Stimulated activated CD4-positive, alpha-beta T cell treated with anti-CD3 and anti-CD28 coated beads, Interleukin-1b, Interleukin-23, amount 100 ng/mL, for 24 hours (primary cell): ENCODE measurements around the gene P2RY14.
A peak's percentile ranks its signal among the peaks of the same experiment; 100 is the strongest.

Source experiments
- DNase-seq, 4 experiments: peaks; one replicate each; pipeline ENCODE4 v3.0.0-alpha.2; 2020; ENCODE audit warnings: low read depth in 4 of 4, low spot score in 1 of 4

P2RY14 gene

GRCh38 chr3:151216641-151217607 lies 61.4 kb downstream of the P2RY14 start:
- DNase-seq = no peak

GRCh38 chr3:151214459-151214858 lies 63.9 kb downstream of the P2RY14 start:
- DNase-seq = no peak

- no peak for DNase-seq
These were observed 64.5 kb downstream of the P2RY14 start for GRCh38 chr3:151213881-151214280.

- no peak for DNase-seq
These were observed 65.2 kb downstream of the P2RY14 start for GRCh38 chr3:151213151-151213550.

DNA sequence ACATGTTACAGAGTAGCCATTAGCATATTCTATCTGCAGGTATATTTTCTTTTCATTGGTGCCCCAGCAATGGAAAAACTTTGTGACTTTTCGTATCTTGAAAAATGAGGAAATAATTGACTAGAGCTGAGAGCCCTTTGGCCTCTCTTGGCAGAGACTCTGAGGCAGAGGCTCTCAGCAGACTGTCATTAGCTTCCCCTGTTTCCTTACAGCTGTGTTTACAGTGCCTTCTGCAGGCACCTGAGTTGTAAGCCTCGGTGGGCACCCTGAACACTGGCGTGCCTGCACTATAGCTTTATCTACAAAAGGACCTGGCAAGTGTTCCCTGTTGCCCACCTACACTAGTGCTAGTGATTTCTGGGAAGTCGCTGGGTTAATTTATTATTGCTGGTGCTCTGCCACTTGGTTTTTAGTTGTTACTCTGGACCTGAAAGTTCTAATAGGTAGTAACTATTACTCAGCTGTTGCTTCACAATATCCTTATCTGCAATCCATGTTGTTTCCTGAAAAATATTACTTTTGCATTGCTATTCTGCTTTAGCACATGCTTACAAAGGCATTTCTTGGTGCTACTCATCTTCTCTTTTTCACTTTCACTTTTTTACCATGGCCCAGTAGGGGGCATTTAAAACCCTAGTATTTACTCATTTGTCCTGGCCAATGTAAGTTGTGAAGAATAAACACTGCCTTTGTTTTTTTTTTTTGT lies 67.5 kb downstream of the P2RY14 start:
- DNase-seq = no peak

- DNase-seq = no peak
These were observed 68.7 kb downstream of the P2RY14 start for GRCh38 chr3:151209654-151210053.

DNA sequence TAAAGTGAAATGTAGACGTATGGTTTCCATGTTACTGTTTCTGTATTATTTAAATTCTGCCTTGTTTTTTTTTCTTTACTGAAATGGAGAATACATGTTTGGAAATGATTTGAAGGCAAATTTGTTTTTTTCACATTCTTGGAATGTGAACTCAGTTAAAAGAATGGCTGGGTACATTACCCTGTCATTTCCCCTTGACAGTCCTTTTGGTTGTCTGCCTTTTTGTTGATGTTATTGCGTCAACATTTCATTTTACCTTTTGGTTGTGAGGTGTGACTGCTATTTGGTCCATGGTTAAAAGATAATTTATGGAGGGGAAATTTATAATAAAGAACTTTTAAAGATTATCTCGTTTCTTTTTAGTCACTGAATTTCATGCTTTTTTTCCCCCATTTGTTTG lies 72.1 kb downstream of the P2RY14 start:
- DNase-seq = no peak

GRCh38 chr3:151205482-151205881 lies 72.9 kb downstream of the P2RY14 start:
- DNase-seq = no peak

GRCh38 chr3:151204530-151205402 lies 73.6 kb downstream of the P2RY14 start:
- DNase-seq = no peak

DNA sequence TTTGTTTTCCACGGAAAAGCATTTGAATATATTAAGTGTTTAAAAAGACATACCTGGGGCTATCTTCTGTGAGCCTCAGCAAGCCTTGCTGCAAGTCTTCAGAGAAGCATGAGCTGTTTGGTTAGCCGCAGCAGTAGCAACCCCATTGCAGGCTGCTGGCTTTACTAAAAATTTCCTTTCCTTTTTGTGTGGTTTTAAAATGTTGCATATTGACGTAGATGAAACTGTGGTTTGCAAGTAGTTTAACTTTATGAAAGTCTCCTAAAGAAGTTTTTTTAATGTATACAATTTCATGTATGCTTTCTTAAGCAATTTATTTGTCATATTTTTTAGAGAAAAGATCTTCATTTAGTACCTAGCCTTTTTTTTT lies 75.3 kb downstream of the P2RY14 start, which contains the start of gene GPR171:
Gene GPR171 (minus strand): TSS at position 166 of the 370 bp plus-strand sequence. CDS start 3,830 bp downstream, outside the sequence.
- DNase-seq = peak in 2 of 4 experiments; percentile 24 to 41

GRCh38 chr3:151201051-151201730 lies 77.2 kb downstream of the P2RY14 start:
- DNase-seq = no peak

- no peak for DNase-seq
These were observed 77.8 kb downstream of the P2RY14 start for GRCh38 chr3:151200586-151200985.

- no peak for DNase-seq
These were observed 78.5 kb downstream of the P2RY14 start for GRCh38 chr3:151199554-151200438.

DNA sequence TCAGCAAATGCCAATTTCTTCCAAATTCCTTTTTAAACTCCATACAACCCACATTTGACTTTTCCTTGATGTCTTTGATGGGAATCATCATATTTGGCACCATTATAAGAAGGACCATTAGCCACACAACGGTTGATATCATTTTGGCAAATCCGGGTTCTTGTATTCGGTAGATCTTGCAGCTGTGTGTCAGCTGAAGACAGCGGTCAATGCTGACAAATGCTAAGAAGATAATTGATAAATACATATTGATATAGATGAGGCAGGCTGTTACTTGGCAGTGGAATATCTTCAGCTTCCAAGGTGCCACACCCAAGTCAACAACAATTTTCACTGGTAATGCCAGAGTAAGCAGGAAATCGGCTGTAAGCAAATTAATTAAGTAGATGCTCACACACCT lies 79.5 kb downstream of the P2RY14 start:
- no peak for DNase-seq

DNA sequence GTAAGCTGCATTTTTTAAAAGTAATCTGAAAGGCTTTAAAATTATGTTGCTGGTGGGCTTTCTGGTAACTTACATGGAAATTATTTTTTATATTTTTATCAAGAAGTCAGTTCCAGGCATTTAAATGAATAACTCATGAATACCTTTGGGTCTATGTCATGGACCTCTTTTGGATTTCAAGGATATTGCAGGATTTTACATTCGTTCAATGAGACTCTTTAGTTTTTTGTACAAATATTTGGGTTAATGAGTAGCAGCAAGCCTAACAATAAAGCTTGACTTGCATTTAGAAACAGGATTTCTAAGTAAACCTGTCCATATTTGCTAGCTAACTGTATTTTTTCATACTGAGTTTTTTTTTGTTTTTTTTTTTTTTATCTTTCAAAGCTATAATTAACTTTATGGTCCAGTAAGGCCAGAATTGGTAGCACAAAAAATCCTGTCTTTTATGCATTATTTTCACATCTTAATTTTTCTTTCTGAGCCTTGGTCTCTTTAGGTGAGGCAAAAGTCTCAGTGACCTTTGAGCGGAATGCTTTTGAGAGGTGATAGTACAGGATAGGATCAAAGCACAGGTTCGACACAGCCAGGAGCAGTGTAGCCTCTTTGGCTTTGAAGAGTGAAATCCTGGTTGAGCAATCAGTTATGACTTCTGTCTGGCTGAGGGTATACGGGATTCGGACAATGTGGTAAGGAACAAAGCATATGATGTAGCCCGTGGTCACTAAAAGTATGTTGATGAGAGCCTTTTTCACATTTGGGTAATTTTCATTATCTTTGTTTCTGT lies 80.2 kb downstream of the P2RY14 start:
- DNase-seq = no peak

DNA sequence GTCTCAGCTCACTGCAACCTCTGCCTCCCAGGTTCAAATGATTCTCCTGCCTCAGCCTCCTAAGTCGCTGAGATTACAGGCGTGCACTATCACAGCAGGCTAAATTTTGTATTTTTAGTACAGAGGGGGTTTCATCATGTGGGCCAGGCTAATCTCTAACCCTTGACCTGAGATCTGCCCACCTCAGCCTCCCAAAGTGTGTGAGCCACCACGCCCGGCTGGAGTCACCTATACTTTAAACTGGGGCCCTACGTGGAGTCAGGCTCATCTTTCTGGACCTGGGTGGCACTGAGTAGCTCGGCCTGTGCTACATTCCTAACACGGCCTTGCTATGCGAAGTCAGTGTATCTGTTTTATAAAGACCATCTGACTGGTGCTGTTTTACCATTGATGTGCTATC lies 81.1 kb downstream of the P2RY14 start:
- no peak for DNase-seq

DNA sequence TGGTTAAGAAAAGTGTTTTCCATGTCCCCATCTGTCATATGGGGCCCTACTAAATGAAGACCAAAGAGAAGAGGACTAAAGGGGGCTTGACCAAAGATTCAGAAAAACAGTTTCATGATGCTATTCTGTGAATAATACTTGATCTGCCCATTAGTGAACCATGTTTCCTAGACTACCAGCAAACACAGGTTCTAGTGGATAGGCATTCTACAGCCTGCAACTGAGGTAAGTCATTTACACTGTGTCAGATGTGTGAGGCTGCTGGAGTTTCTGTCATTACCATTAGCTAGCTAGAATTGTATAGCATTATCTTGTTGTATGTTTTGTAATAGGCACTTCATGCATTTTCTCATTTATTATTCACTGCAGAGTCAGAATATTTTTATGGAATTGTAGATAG lies 81.9 kb downstream of the P2RY14 start:
- no peak for DNase-seq

DNA sequence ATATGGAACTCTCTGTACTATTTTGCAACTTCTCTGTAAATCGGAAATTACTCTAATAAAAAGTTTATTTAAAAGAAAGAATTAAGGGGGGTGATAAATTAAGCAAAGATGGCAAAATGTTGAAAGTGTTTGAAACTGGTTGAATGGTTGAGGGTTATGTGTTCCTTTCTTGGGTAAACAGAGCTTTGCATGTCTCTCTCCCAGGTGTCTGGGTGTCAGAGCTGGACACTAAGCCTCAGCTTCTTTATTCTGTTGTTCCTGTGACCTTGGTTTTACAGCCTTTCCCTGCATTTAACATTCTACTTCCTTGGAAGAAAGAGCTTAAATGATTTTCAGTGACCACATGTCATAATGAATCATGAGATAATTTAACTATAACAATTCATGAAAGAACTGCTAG lies 82.5 kb downstream of the P2RY14 start:
- no peak for DNase-seq

GRCh38 chr3:151192545-151192944 lies 85.8 kb downstream of the P2RY14 start:
- DNase-seq = no peak
